GM10248 (cell line): Measurements from ENCODE around the gene SMARCB1.
A peak's percentile ranks its signal among the peaks of the same experiment; 100 is the strongest.

ENCODE experiments used
- CTCF ChIA-PET: fragments of 300-600 bp; sonication (Branson Sonifier 250); formaldehyde crosslinking; extraction: SDS; loops from one replicate; lab custom pipeline; 2021; ENCODE audit warnings: antibody characterized with exemption; lab: Yijun Ruan, JAX
- POLR2A ChIA-PET: fragments of 350-650 bp; sonication (Branson Sonifier 250); formaldehyde crosslinking; extraction: SDS; loops from one replicate; lab custom pipeline; 2020; ENCODE audit warnings: antibody characterized with exemption; lab: Yijun Ruan, JAX
- DNase-seq: peaks from one replicate; pipeline ENCODE4 v3.0.0; 2012; ENCODE audit errors: extremely low spot score
- CTCF ChIP-seq: IDR thresholded peaks from 2 replicates; pipeline ENCODE4 v1.5.1; 2012; ENCODE audit warnings: mild to moderate bottlenecking, low read depth; ENCODE audit errors: extremely low read depth, missing control alignments, control extremely low read depth

Gene SMARCB1

GRCh38 chr22:23849009-23850006, 62.5 kb downstream of the SMARCB1 start:
- TF ChIP-seq CTCF: peak; percentile 83
- DNase-seq: peak; percentile 89
- CTCF ChIA-PET: interaction anchor here (0.6 to 4.4 kb wide), 47 partner anchors 11 to 308 kb away, joined by 3 to 71 read pairs (median 4); partner anchors contain the start of genes CHCHD10, DERL3, DRICH1 and MIF
- POLR2A ChIA-PET: no interaction called here

GRCh38 chr22:23850136-23850611, 63.4 kb downstream of the SMARCB1 start:
- ChIA-PET POLR2A (no interaction called here), CTCF (interaction anchor here (0.6 to 4.4 kb wide), 46 partner anchors 10 to 309 kb away, joined by 3 to 71 read pairs (median 4); partner anchors contain the start of genes CHCHD10, DERL3, DRICH1 and MIF)
- TF ChIP-seq CTCF: no peak
- DNase-seq: no peak

- peak; percentile 71 for DNase-seq
- TF ChIP-seq CTCF: no peak
- ChIA-PET POLR2A (interaction anchor here (0.6 to 1.0 kb wide), 11 partner anchors 11 to 534 kb away, joined by 3 to 7 read pairs (median 3); partner anchors contain the start of gene MIF), CTCF (interaction anchor here (0.6 to 6.2 kb wide), 15 partner anchors 7 to 265 kb away, joined by 3 to 65 read pairs (median 4); partner anchors contain the start of gene MIF)
Measured at GRCh38 chr22:23856721-23857605, 70.2 kb downstream of the SMARCB1 start.

GRCh38 chr22:23857606-23858483, 71.1 kb downstream of the SMARCB1 start, which contains the start of gene SLC2A11:
TSS of gene SLC2A11 (plus strand) at chr22:23857875. CDS start at chr22:23858000, 125 bp downstream.
- ChIA-PET CTCF (interaction anchor here (0.6 to 6.2 kb wide), 14 partner anchors 8 to 266 kb away, joined by 3 to 65 read pairs (median 4); partner anchors contain the start of gene MIF), POLR2A (interaction anchor here (0.6 to 1.0 kb wide), 11 partner anchors 12 to 533 kb away, joined by 3 to 7 read pairs (median 3); partner anchors contain the start of gene MIF)
- peak; percentile 98 for DNase-seq
- TF ChIP-seq CTCF: peak; percentile 17

GRCh38 chr22:23858484-23858815, 71.7 kb downstream of the SMARCB1 start:
- ChIA-PET CTCF (interaction anchor here (0.8 to 6.2 kb wide), 11 partner anchors 8 to 316 kb away, joined by 3 to 65 read pairs (median 4); partner anchors contain the start of gene MIF), POLR2A (interaction anchor here (1.0 kb wide), 1 partner anchor 12 kb away, joined by 3 read pairs; no protein-coding TSS in a partner anchor)
- no peak for DNase-seq
- TF ChIP-seq CTCF: no peak
